PC-9 (cell line): ENCODE data around the gene ALDH18A1.

ENCODE experiments used
- CTCF ChIP-seq: fragments of 200-600 bp; sonication (generic); conservative IDR thresholded peaks from 2 replicates; pipeline ENCODE4 v1.6.1; 2017; ENCODE audit warnings: mixed run types, antibody characterized with exemption, mild to moderate bottlenecking, moderate library complexity
- EZH2 ChIP-seq: fragments of 200-600 bp; sonication (generic); IDR thresholded peaks from 2 replicates; pipeline ENCODE4 v1.8.0; 2017; ENCODE audit warnings: antibody characterized with exemption, low read depth

- no peak for TF ChIP-seq CTCF
- no peak for TF ChIP-seq EZH2
These were observed 77.2 kb downstream of the ALDH18A1 start for GRCh38 chr10:95579292-95579691.
